Measurements from ENCODE around the gene MORC2.

The MORC2 gene

GRCh38 chr22:30880181-30880601, 88.4 kb downstream of the MORC2 start:
- ATAC-seq (ENCODE audit: insufficient read depth, low read depth) (no peak), DNase-seq (no peak)
- H3K79me2 ChIP-seq (ENCODE audit: insufficient read depth, low read length), result no peaks in the 10 kb centered on the region
- H3K27me3 ChIP-seq (ENCODE audit: insufficient read depth, low read length, poor library complexity), result no peaks in the 10 kb centered on the region
- H3K9me3 ChIP-seq (ENCODE audit: insufficient read depth, low read length, severe bottlenecking), result no peaks in the 10 kb centered on the region
- no peak overlapping the region for H3K9ac ChIP-seq (ENCODE audit: low read depth, low read length)
- no peak overlapping the region for H2AFZ ChIP-seq (ENCODE audit: low read depth, low read length)
- no peak overlapping the region for H3K27ac ChIP-seq (ENCODE audit: low read length)
- TF ChIP-seq EZH2 (IDR thresholded peaks at IDR 0.05; ENCODE audit: borderline replicate concordance, low read depth, low read length, severe bottlenecking) (no peak), CTCF (IDR thresholded peaks at IDR 0.05; ENCODE audit: borderline replicate concordance, extremely low read depth, low read length, poor library complexity, severe bottlenecking) (no peak)
- H3K4me1 ChIP-seq (ENCODE audit: insufficient read depth, low read length), result no peaks in the 10 kb centered on the region
- H3K36me3 ChIP-seq (ENCODE audit: insufficient read depth, low read length), result no peaks in the 10 kb centered on the region
- H4K20me1 ChIP-seq (ENCODE audit: insufficient read depth, low read length), result peaks cover 3% of the 10 kb centered on the region; the same call in 1 of the 2 replicates
- H3K4me2 ChIP-seq (ENCODE audit: insufficient read depth, low read length), result no peak overlapping the region
- no peak overlapping the region for H3K4me3 ChIP-seq (ENCODE audit: low read depth in 1 of 2, low read length in 2 of 2)

DNA sequence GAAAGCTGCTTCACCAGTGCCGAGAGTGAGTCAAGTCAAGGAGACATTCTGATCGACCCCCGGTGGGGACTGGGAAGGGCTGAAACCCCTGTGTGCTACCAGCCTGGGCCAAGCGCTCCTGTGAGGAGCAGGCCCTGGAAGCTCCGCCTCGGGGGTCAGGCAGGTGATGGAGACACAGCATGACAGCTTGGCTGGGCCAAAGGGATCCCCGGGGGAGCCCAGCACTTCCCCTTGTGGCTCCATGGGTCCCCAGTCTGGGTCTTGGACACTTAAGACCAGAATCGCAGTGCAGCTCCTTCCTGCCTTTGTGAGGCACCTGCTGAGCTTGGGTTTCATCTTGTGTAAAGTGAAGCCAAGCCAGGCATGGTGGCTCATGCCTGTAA, 89.2 kb downstream of the MORC2 start:
- no peaks in the 10 kb centered on the region for H3K79me2 ChIP-seq (ENCODE audit: insufficient read depth, low read length)
- H2AFZ ChIP-seq (ENCODE audit: low read depth, low read length), result no peak overlapping the region
- TF ChIP-seq EZH2 (IDR thresholded peaks at IDR 0.05; ENCODE audit: borderline replicate concordance, low read depth, low read length, severe bottlenecking) (no peak), CTCF (IDR thresholded peaks at IDR 0.05; ENCODE audit: borderline replicate concordance, extremely low read depth, low read length, poor library complexity, severe bottlenecking) (no peak)
- no peaks in the 10 kb centered on the region; the same call in 1 of the 2 replicates for H4K20me1 ChIP-seq (ENCODE audit: insufficient read depth, low read length)
- no peak for DNase-seq
- H3K36me3 ChIP-seq (ENCODE audit: insufficient read depth, low read length), result no peaks in the 10 kb centered on the region
- H3K9ac ChIP-seq (ENCODE audit: low read depth, low read length), result no peak overlapping the region
- H3K4me2 ChIP-seq (ENCODE audit: insufficient read depth, low read length), result no peak overlapping the region
- H3K4me3 ChIP-seq (ENCODE audit: low read depth in 1 of 2, low read length in 2 of 2), result no peak overlapping the region
- ATAC-seq (ENCODE audit: insufficient read depth, low read depth), result no peak
- no peak overlapping the region for H3K27ac ChIP-seq (ENCODE audit: low read length)
- H3K27me3 ChIP-seq (ENCODE audit: insufficient read depth, low read length, poor library complexity), result no peaks in the 10 kb centered on the region
- no peaks in the 10 kb centered on the region for H3K4me1 ChIP-seq (ENCODE audit: insufficient read depth, low read length)
- H3K9me3 ChIP-seq (ENCODE audit: insufficient read depth, low read length, severe bottlenecking), result no peaks in the 10 kb centered on the region

DNA sequence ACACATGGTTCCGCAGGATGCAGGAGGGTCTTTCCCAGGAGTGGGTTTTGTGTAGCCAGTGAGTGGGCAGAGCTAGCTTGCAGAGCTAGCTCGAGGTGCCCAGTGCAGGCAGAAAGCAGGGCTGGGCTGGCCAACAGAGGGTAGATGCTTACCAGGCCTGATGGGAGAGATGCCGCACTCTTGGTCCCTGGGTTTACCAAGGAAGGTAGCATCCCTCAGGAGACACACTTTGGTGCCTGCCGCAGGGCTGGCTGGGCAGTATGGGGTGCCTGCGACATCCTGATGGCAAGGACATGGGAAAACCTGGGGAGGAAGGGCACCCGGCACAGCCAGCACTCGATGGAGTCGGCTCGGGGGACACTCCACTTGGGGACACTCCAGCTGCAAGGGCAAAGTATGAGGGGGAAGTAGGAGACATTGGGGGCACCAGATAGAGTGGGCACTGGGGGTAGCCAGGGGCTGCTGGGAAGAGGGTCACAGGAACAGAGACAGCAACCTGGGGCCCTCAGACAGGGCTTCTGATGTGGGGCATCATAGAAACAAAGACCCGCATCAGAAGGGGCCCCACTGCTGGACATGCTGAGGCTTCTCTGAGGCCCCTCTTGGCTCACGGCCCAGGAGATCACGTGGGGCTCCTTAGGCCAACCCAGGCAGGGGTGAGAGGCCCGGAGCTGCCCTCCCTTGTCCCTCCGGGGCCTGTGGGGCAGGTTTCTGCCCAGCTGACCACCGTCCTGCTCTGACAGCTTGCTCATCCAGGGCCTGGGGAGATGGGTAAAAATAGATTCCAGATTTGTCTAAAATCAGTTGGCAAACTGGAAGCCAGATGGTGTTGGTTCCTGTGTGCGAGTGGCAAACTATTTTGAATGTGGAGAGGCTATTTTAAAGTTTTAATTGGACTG, 89.8 kb downstream of the MORC2 start:
- no peaks in the 10 kb centered on the region for H3K4me1 ChIP-seq (ENCODE audit: insufficient read depth, low read length)
- no peaks in the 10 kb centered on the region for H3K27me3 ChIP-seq (ENCODE audit: insufficient read depth, low read length, poor library complexity)
- no peaks in the 10 kb centered on the region for H3K79me2 ChIP-seq (ENCODE audit: insufficient read depth, low read length)
- no peak overlapping the region for H3K27ac ChIP-seq (ENCODE audit: low read length)
- H2AFZ ChIP-seq (ENCODE audit: low read depth, low read length), result no peak overlapping the region
- ATAC-seq (ENCODE audit: insufficient read depth, low read depth) (no peak), DNase-seq (no peak)
- H3K4me3 ChIP-seq (ENCODE audit: low read depth in 1 of 2, low read length in 2 of 2), result no peak overlapping the region
- H4K20me1 ChIP-seq (ENCODE audit: insufficient read depth, low read length), result no peaks in the 10 kb centered on the region; the same call in 1 of the 2 replicates
- no peak overlapping the region for H3K9ac ChIP-seq (ENCODE audit: low read depth, low read length)
- H3K36me3 ChIP-seq (ENCODE audit: insufficient read depth, low read length), result no peaks in the 10 kb centered on the region
- TF ChIP-seq EZH2 (IDR thresholded peaks at IDR 0.05; ENCODE audit: borderline replicate concordance, low read depth, low read length, severe bottlenecking), result no peak
- no peaks in the 10 kb centered on the region for H3K9me3 ChIP-seq (ENCODE audit: insufficient read depth, low read length, severe bottlenecking)
- H3K4me2 ChIP-seq (ENCODE audit: insufficient read depth, low read length), result no peak overlapping the region

Data from DND-41 (cell line).